ENCODE results near the gene USP17L17. TPM values are rescaled to one million over a fixed set of nuclear protein-coding genes. Genes with fewer than 3 reads are reported as not detected.
"Not testable (repeated sequence)": the region's sequence is repeated elsewhere in the genome, so short reads cannot be mapped to it uniquely, and the experiment has no call there.

The USP17L17 gene, protein sequence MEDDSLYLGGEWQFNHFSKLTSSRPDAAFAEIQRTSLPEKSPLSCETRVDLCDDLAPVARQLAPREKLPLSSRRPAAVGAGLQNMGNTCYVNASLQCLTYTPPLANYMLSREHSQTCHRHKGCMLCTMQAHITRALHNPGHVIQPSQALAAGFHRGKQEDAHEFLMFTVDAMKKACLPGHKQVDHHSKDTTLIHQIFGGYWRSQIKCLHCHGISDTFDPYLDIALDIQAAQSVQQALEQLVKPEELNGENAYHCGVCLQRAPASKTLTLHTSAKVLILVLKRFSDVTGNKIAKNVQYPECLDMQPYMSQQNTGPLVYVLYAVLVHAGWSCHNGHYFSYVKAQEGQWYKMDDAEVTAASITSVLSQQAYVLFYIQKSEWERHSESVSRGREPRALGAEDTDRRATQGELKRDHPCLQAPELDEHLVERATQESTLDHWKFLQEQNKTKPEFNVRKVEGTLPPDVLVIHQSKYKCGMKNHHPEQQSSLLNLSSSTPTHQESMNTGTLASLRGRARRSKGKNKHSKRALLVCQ
- not detected for total RNA-seq

DNA sequence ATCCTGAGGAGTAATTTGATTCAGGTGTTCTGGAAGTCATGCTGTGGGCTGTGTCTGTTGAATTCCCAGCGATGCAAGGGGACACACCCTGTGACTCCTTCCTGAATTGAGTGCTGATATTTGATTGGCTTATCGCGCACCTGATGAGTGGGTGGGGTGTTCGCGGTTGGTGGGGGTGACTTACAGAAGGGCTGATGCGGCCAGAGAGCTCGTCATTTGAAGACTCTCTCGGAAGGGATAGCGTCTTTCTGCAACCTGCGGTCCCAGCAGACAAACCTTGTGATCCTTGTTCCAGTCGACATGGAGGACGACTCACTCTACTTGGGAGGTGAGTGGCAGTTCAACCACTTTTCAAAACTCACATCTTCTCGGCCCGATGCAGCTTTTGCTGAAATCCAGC is at the start of gene USP17L17:
Gene USP17L17, plus strand, starts transcription at position 301 of the 400 bp plus-strand sequence. Its CDS starts 0 bp downstream, at position 301.
- WGBS, 2 donors = 83 to 88% methylated on average over 7 of the region's 14 CpGs

DNA sequence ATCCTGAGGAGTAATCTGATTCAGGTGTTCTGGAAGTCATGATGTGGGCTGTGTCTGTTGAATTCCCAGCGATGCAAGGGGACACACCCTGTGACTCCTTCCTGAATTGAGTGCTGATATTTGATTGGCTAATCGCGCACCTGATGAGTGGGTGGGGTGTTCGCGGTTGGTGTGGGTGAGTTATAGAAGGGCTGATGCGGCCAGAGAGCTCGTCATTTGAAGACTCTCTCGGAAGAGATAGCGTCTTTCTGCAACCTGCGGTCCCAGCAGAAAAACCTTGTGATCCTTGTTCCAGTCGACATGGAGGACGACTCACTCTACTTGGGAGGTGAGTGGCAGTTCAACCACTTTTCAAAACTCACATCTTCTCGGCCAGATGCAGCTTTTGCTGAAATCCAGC is 33.3 kb upstream of the USP17L17 start, which contains the start of gene USP17L10:
Gene USP17L10, plus strand, starts transcription at position 301 of the 400 bp plus-strand sequence. Its CDS starts 0 bp downstream, at position 301.
- H3K4me3 ChIP-seq; ATAC-seq (ENCODE audit: low FRiP score in 2 of 2); DNase-seq; H3K9me3 ChIP-seq; H3K36me3 ChIP-seq; H3K27ac ChIP-seq; H3K27me3 ChIP-seq; H3K4me1 ChIP-seq: not testable (repeated sequence)
- no CpG with 5 or more reads among the region's 13 CpGs for whole genome bisulfite sequencing, 2 donors

More for the DNA sequence above, at the start of gene USP17L17:
- not testable (repeated sequence) for H3K36me3 ChIP-seq; H3K27me3 ChIP-seq; H3K4me1 ChIP-seq; H3K27ac ChIP-seq; H3K9me3 ChIP-seq; H3K4me3 ChIP-seq; ATAC-seq (ENCODE audit: low FRiP score in 2 of 2); DNase-seq

DNA sequence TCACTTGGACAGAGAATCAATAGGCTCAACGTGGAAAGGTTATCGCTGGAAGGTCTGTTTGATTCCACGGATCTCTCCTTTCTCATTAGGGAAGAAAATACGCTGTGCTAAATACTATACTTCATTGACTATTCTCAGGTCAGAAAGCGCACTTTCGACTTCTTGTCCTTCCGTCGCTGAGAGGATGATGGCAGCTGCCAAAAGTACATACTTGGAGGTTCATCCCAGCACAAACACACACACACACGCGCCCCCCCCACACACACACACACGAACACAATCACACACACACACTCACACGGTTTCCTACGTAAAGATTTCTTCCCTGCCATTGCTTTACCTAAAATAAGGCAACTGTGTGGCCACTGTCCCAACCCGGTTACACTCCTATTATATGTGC is 29.0 kb upstream of the USP17L17 start:
- not testable (repeated sequence) for H3K27ac ChIP-seq; H3K4me3 ChIP-seq; ATAC-seq (ENCODE audit: low FRiP score in 2 of 2); H3K9me3 ChIP-seq; H3K36me3 ChIP-seq; H3K27me3 ChIP-seq; H3K4me1 ChIP-seq
- DNase-seq = peak in 1 of 2 donors; percentile 19
- WGBS, 2 donors = 75 to 78% methylated on average over 9 to 11 of the region's 14 CpGs

DNA sequence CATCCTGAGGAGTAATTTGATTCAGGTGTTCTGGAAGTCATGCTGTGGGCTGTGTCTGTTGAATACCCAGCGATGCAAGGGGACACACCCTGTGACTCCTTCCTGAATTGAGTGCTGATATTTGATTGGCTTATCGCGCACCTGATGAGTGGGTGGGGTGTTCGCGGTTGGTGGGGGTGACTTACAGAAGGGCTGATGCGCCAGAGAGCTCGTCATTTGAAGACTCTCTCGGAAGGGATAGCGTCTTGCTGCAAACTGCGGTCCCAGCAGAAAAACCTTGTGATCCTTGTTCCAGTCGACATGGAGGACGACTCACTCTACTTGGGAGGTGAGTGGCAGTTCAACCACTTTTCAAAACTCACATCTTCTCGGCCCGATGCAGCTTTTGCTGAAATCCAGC is 28.6 kb upstream of the USP17L17 start, which contains the start of gene USP17L11:
Gene USP17L11, plus strand, starts transcription at position 301 of the 400 bp plus-strand sequence. Its CDS starts 0 bp downstream, at position 301.
- not testable (repeated sequence) for H3K36me3 ChIP-seq; H3K27ac ChIP-seq; H3K4me3 ChIP-seq; ATAC-seq (ENCODE audit: low FRiP score in 2 of 2); H3K4me1 ChIP-seq; H3K9me3 ChIP-seq; DNase-seq; H3K27me3 ChIP-seq
- no CpG with 5 or more reads among the region's 14 CpGs for WGBS, 2 donors

DNA sequence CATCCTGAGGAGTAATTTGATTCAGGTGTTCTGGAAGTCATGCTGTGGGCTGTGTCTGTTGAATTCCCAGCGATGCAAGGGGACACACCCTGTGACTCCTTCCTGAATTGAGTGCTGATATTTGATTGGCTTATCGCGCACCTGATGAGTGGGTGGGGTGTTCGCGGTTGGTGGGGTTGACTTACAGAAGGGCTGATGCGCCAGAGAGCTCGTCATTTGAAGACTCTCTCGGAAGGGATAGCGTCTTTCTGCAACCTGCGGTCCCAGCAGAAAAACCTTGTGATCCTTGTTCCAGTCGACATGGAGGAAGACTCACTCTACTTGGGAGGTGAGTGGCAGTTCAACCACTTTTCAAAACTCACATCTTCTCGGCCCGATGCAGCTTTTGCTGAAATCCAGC is 23.8 kb upstream of the USP17L17 start, which contains the start of gene USP17L12:
Gene USP17L12, plus strand, starts transcription at position 301 of the 400 bp plus-strand sequence. Its CDS starts 0 bp downstream, at position 301.
- not testable (repeated sequence) for H3K27me3 ChIP-seq; H3K9me3 ChIP-seq; ATAC-seq (ENCODE audit: low FRiP score in 2 of 2); H3K27ac ChIP-seq; H3K4me1 ChIP-seq; H3K36me3 ChIP-seq; H3K4me3 ChIP-seq; DNase-seq
- WGBS, 2 donors = no CpG with 5 or more reads among the region's 13 CpGs

DNA sequence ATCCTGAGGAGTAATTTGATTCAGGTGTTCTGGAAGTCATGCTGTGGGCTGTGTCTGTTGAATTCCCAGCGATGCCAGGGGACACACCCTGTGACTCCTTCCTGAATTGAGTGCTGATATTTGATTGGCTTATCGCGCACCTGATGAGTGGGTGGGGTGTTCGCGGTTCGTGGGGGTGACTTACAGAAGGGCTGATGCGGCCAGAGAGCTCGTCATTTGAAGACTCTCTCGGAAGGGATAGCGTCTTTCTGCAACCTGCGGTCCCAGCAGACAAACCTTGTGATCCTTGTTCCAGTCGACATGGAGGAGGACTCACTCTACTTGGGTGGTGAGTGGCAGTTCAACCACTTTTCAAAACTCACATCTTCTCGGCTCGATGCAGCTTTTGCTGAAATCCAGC is 19.1 kb upstream of the USP17L17 start, which contains the start of gene USP17L13:
Gene USP17L13, plus strand, starts transcription at position 301 of the 400 bp plus-strand sequence. Its CDS starts 0 bp downstream, at position 301.
- not testable (repeated sequence) for H3K4me1 ChIP-seq; DNase-seq; H3K9me3 ChIP-seq; H3K27ac ChIP-seq; ATAC-seq (ENCODE audit: low FRiP score in 2 of 2); H3K27me3 ChIP-seq; H3K36me3 ChIP-seq; H3K4me3 ChIP-seq
- WGBS, 2 donors = no CpG with 5 or more reads among the region's 14 CpGs

DNA sequence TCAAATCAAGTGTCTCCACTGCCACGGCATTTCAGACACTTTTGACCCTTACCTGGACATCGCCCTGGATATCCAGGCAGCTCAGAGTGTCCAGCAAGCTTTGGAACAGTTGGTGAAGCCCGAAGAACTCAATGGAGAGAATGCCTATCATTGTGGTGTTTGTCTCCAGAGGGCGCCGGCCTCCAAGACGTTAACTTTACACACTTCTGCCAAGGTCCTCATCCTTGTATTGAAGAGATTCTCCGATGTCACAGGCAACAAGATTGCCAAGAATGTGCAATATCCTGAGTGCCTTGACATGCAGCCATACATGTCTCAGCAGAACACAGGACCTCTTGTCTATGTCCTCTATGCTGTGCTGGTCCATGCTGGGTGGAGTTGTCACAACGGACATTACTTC is 13.4 kb upstream of the USP17L17 start:
- not testable (repeated sequence) for H3K36me3 ChIP-seq; H3K27ac ChIP-seq; ATAC-seq (ENCODE audit: low FRiP score in 2 of 2); H3K9me3 ChIP-seq; H3K27me3 ChIP-seq; H3K4me1 ChIP-seq; H3K4me3 ChIP-seq
- 92 to 93% methylated on average over 5 of the region's 8 CpGs for WGBS, 2 donors
- DNase-seq = peak in 1 of 2 donors; percentile 10

DNA sequence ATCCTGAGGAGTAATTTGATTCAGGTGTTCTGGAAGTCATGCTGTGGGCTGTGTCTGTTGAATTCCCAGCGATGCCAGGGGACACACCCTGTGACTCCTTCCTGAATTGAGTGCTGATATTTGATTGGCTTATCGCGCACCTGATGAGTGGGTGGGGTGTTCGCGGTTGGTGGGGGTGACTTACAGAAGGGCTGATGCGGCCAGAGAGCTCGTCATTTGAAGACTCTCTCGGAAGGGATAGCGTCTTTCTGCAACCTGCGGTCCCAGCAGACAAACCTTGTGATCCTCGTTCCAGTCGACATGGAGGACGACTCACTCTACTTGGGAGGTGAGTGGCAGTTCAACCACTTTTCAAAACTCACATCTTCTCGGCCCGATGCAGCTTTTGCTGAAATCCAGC is 9.6 kb upstream of the USP17L17 start, which contains the start of gene USP17L15:
Gene USP17L15, plus strand, starts transcription at position 301 of the 400 bp plus-strand sequence. Its CDS starts 0 bp downstream, at position 301.
- not testable (repeated sequence) for H3K9me3 ChIP-seq; ATAC-seq (ENCODE audit: low FRiP score in 2 of 2); DNase-seq; H3K36me3 ChIP-seq; H3K27ac ChIP-seq; H3K4me3 ChIP-seq; H3K4me1 ChIP-seq; H3K27me3 ChIP-seq
- WGBS, 2 donors = no CpG with 5 or more reads among the region's 15 CpGs

DNA sequence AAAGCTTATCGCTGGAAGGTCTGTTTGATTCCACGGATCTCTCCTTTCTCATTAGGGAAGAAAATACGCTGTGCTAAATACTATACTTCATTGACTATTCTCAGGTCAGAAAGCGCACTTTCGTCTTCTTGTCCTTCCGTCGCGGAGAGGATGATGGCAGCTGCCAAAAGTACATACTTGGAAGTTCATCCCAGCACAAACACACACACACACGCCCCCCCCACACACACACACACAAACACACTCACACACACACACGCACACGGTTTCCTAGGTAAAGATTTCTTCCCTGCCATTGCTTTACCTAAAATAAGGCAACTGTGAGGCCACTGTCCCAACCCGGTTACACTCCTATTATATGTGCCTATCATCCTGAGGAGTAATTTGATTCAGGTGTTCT is 5.2 kb upstream of the USP17L17 start:
- not testable (repeated sequence) for ATAC-seq (ENCODE audit: low FRiP score in 2 of 2); H3K36me3 ChIP-seq; H3K4me3 ChIP-seq; H3K27me3 ChIP-seq; H3K27ac ChIP-seq; H3K4me1 ChIP-seq; H3K9me3 ChIP-seq
- peak in 1 of 2 donors; percentile 15 for DNase-seq
- WGBS, 2 donors = no CpG with 5 or more reads among the region's 12 CpGs

DNA sequence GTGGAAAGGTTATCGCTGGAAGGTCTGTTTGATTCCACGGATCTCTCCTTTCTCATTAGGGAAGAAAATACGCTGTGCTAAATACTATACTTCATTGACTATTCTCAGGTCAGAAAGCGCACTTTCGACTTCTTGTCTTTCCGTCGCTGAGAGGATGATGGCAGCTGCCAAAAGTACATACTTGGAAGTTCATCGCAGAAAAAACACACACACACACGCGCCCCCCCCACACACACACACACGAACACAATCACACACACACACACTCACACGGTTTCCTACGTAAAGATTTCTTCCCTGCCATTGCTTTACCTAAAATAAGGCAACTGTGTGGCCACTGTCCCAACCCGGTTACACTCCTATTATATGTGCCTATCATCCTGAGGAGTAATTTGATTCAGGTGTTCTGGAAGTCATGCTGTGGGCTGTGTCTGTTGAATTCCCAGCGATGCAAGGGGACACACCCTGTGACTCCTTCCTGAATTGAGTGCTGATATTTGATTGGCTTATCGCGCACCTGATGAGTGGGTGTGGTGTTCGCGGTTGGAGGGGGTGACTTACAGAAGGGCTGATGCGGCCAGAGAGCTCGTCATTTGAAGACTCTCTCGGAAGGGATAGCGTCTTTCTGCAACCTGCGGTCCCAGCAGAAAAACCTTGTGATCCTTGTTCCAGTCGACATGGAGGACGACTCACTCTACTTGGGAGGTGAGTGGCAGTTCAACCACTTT is 4.4 kb downstream of the USP17L17 start, which contains the start of gene USP17L18:
Gene USP17L18, plus strand, starts transcription at position 678 of the 728 bp plus-strand sequence. Its CDS starts 0 bp downstream, at position 678.
- not testable (repeated sequence) for ATAC-seq (ENCODE audit: low FRiP score in 2 of 2)
- 92 to 96% methylated on average over 12 to 14 of the region's 26 CpGs for WGBS, 2 donors

DNA sequence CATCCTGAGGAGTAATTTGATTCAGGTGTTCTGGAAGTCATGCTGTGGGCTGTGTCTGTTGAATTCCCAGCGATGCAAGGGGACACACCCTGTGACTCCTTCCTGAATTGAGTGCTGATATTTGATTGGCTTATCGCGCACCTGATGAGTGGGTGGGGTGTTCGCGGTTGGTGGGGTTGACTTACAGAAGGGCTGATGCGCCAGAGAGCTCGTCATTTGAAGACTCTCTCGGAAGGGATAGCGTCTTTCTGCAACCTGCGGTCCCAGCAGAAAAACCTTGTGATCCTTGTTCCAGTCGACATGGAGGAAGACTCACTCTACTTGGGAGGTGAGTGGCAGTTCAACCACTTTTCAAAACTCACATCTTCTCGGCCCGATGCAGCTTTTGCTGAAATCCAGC is 9.4 kb downstream of the USP17L17 start, which contains the start of gene USP17L19:
Gene USP17L19, plus strand, starts transcription at position 301 of the 400 bp plus-strand sequence. Its CDS starts 0 bp downstream, at position 301.
- not testable (repeated sequence) for H3K36me3 ChIP-seq; H3K27me3 ChIP-seq; H3K27ac ChIP-seq; H3K4me3 ChIP-seq; DNase-seq; H3K9me3 ChIP-seq; H3K4me1 ChIP-seq; ATAC-seq (ENCODE audit: low FRiP score in 2 of 2)
- WGBS, 2 donors = no CpG with 5 or more reads among the region's 13 CpGs

More for the DNA sequence above, 4.4 kb downstream of the USP17L17 start, which contains the start of gene USP17L18:
- peak in 1 of 2 donors; percentile 20 for DNase-seq
- H3K27me3 ChIP-seq, H3K4me1 ChIP-seq, H3K27ac ChIP-seq, H3K9me3 ChIP-seq, H3K4me3 ChIP-seq, H3K36me3 ChIP-seq: not testable (repeated sequence)

DNA sequence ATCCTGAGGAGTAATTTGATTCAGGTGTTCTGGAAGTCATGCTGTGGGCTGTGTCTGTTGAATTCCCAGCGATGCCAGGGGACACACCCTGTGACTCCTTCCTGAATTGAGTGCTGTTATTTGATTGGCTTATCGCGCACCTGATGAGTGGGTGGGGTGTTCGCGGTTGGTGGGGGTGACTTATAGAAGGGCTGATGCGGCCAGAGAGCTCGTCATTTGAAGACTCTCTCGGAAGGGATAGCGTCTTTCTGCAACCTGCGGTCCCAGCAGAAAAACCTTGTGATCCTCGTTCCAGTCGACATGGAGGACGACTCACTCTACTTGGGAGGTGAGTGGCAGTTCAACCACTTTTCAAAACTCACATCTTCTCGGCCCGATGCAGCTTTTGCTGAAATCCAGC is 14.1 kb downstream of the USP17L17 start, which contains the start of gene USP17L20:
Gene USP17L20, plus strand, starts transcription at position 301 of the 400 bp plus-strand sequence. Its CDS starts 0 bp downstream, at position 301.
- DNase-seq; ATAC-seq (ENCODE audit: low FRiP score in 2 of 2); H3K4me3 ChIP-seq; H3K27me3 ChIP-seq; H3K27ac ChIP-seq; H3K9me3 ChIP-seq; H3K4me1 ChIP-seq; H3K36me3 ChIP-seq: not testable (repeated sequence)
- no CpG with 5 or more reads among the region's 15 CpGs for WGBS, 2 donors
